GM19099 (cell line): ENCODE measurements around the gene ROS1.

ENCODE experiments used
- POLR2A ChIP-seq: IDR thresholded peaks from 3 replicates; pipeline ENCODE4 v1.6.1; 2011; ENCODE audit warnings: low read depth; ENCODE audit not compliant: insufficient read length; ENCODE audit errors: extremely low read depth

The ROS1 gene

GRCh38 chr6:117311310-117311709 is 114.4 kb downstream of the ROS1 start:
- no peak for TF ChIP-seq POLR2A

GRCh38 chr6:117309611-117310010 is 116.1 kb downstream of the ROS1 start:
- TF ChIP-seq POLR2A = no peak

- no peak for TF ChIP-seq POLR2A
Observed at GRCh38 chr6:117309069-117309468, 116.7 kb downstream of the ROS1 start.

GRCh38 chr6:117307655-117308054 is 118.1 kb downstream of the ROS1 start:
- no peak for TF ChIP-seq POLR2A

- no peak for TF ChIP-seq POLR2A
Observed at GRCh38 chr6:117306227-117306790, 119.4 kb downstream of the ROS1 start.

GRCh38 chr6:117304446-117304845 is 121.3 kb downstream of the ROS1 start:
- no peak for TF ChIP-seq POLR2A

GRCh38 chr6:117303323-117303722 is 122.4 kb downstream of the ROS1 start:
- no peak for TF ChIP-seq POLR2A

- TF ChIP-seq POLR2A = no peak
Observed at GRCh38 chr6:117298941-117299340, 126.8 kb downstream of the ROS1 start.

GRCh38 chr6:117290173-117290846 is 135.4 kb downstream of the ROS1 start:
- TF ChIP-seq POLR2A = no peak

GRCh38 chr6:117288083-117288715 is 137.5 kb downstream of the ROS1 start:
- no peak for TF ChIP-seq POLR2A

GRCh38 chr6:117280922-117281321 is 144.8 kb downstream of the ROS1 start:
- TF ChIP-seq POLR2A = no peak

GRCh38 chr6:117276778-117277316 is 148.9 kb downstream of the ROS1 start:
- no peak for TF ChIP-seq POLR2A

- no peak for TF ChIP-seq POLR2A
Observed at GRCh38 chr6:117275711-117276110, 150.0 kb downstream of the ROS1 start.

GRCh38 chr6:117275205-117275604 is 150.5 kb downstream of the ROS1 start:
- TF ChIP-seq POLR2A = no peak

- TF ChIP-seq POLR2A = no peak
Observed at GRCh38 chr6:117272891-117273290, 152.9 kb downstream of the ROS1 start.
